GM12892 (cell line): ENCODE results near the gene RAB15.

Source experiments
- POLR2A ChIP-seq: IDR thresholded peaks from 2 replicates; pipeline ENCODE4 v1.6.1; 2011; ENCODE audit warnings: low read depth, low read length, control low read depth
- POLR2AphosphoS5 ChIP-seq: IDR thresholded peaks from 2 replicates; pipeline ENCODE4 v1.6.1; 2011; ENCODE audit warnings: low read depth, low read length, control low read depth
- TAF1 ChIP-seq: IDR thresholded peaks from 2 replicates; pipeline ENCODE4 v1.6.1; 2011; ENCODE audit warnings: low read depth, mild to moderate bottlenecking, control low read depth, low read length, borderline replicate concordance

DNA sequence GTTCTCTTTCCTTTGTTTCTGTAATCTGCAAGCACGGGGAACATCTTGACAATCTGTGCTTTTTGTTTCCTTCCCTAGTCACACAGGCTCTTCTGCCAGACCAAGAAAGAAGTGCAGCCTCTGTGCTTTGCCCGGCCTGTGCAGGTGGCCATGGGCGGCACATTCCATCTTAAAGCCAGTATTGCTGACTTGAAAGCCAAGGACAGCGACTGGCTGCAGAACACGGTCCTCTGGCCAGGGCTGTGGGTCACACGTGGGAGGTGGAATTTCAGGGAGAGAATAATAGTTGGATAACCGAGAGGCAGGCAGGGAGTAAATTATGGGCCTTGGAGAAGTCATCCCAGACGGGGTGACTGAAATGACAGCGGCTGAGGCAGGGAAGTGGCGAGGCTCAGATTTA is 39.4 kb upstream of the RAB15 start:
- TF ChIP-seq POLR2A (no peak), TAF1 (no peak), POLR2AphosphoS5 (no peak)
